ENCODE data around the gene ZNF483.
"Not testable (repeated sequence)": the region's sequence is repeated elsewhere in the genome, so short reads cannot be mapped to it uniquely, and the experiment has no call there.

The ZNF483 gene

DNA sequence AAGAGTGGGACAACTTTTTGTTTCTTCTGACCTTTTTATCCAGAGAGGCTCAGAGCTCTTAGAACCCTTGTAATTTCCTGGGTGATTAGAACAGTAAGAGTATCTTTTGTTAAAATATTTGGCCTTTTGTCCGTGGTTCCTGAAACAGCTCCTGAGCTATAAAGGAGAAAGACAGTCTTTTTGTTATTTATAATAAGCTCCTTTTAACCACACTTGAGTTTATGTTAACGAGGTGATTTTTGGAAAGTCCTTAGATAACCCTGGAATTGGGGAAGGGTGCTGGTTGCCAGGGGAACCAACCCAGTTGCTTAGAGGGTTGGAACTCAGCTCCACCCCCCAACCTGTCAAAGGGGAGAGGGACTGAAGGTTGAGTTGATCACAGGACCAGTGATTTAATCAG is 4.8 kb downstream of the ZNF483 start:
- Mint-ChIP-seq H3K36me3 (ENCODE audit: low read depth) (peaks cover 65% of the 10 kb centered on the region), H3K27ac (no peak overlapping the region), H3K27me3 (ENCODE audit: low read depth) (peaks cover 14% of the 10 kb centered on the region), H3K4me1 (peaks cover 9% of the 10 kb centered on the region), H3K4me3 (no peak overlapping the region), H3K9me3 (peaks cover 21% of the 10 kb centered on the region)
- TF ChIP-seq, protein P1, sequence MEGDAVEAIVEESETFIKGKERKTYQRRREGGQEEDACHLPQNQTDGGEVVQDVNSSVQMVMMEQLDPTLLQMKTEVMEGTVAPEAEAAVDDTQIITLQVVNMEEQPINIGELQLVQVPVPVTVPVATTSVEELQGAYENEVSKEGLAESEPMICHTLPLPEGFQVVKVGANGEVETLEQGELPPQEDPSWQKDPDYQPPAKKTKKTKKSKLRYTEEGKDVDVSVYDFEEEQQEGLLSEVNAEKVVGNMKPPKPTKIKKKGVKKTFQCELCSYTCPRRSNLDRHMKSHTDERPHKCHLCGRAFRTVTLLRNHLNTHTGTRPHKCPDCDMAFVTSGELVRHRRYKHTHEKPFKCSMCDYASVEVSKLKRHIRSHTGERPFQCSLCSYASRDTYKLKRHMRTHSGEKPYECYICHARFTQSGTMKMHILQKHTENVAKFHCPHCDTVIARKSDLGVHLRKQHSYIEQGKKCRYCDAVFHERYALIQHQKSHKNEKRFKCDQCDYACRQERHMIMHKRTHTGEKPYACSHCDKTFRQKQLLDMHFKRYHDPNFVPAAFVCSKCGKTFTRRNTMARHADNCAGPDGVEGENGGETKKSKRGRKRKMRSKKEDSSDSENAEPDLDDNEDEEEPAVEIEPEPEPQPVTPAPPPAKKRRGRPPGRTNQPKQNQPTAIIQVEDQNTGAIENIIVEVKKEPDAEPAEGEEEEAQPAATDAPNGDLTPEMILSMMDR (IDR thresholded peaks at IDR 0.05; ENCODE audit: unreplicated experiment in 3 of 3) = no peak

DNA sequence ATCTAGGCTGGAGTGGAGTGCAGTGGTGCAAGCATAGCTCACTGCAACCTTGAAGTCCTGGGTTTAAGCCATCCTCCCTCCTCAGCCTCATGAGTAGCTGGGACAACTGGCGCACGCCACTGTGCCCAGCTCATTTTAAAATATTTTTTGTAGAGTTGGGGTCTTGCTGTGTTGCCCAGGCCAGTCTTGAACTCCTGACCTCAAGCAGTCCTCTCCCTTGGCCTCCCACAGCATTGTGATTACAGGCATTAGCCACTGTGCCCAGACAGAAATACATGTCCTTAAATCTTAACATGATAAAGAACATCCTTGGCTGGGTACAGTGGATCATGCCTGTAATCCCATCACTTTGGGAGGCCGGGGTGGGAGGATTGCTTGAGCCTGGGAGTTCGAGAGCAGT is 6.7 kb downstream of the ZNF483 start:
- TF ChIP-seq, protein P1 (IDR thresholded peaks at IDR 0.05; ENCODE audit: unreplicated experiment in 3 of 3) = no peak

DNA sequence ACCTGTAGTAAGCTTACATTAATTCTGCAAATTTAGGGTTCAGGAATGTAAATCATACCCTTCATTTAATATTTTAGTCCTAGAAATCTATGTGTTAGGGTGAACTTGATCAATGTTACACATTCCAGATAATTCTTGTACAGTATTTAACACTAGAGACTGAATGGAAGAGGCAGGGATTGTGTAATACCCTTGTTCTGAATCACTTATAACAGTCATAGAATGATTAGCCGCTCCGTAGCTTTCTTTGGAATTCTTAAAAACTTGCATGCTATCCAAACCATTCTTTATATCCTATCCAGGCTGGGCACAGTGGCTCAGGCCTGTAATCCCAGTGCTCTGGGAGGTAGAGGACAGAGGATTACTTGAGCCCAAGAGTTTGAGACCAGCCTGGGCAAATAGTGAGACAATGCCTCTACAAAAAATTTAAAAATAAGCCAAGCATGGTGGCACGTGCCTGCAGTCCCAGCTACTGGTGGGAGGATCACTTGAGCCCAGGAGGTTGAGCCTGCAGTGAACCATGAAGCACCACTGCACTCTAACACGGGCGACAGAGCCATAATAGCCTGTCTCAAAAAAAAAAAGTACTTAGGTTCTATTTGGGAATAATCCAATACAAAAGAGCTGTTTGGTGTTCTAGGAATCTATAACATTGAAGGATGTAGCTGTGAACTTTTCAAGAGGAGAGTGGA is 8.3 kb downstream of the ZNF483 start:
- no peak overlapping the region for H3K27ac Mint-ChIP-seq
- no peaks in the 10 kb centered on the region for H3K27me3 Mint-ChIP-seq (ENCODE audit: low read depth)
- H3K4me3 Mint-ChIP-seq = no peak overlapping the region
- TF ChIP-seq, protein P1 (IDR thresholded peaks at IDR 0.05; ENCODE audit: unreplicated experiment in 3 of 3) = no peak
- H3K9me3 Mint-ChIP-seq = peaks cover 35% of the 10 kb centered on the region
- no peaks in the 10 kb centered on the region for H3K4me1 Mint-ChIP-seq
- H3K36me3 Mint-ChIP-seq (ENCODE audit: low read depth) = peaks cover 80% of the 10 kb centered on the region

More for the DNA sequence above, 6.7 kb downstream of the ZNF483 start:
- Mint-ChIP-seq H3K4me1 (no peaks in the 10 kb centered on the region), H3K27ac (no peak overlapping the region), H3K9me3 (peaks cover 30% of the 10 kb centered on the region), H3K36me3 (ENCODE audit: low read depth) (peaks cover 71% of the 10 kb centered on the region), H3K27me3 (ENCODE audit: low read depth) (no peaks in the 10 kb centered on the region), H3K4me3 (no peak overlapping the region)

DNA sequence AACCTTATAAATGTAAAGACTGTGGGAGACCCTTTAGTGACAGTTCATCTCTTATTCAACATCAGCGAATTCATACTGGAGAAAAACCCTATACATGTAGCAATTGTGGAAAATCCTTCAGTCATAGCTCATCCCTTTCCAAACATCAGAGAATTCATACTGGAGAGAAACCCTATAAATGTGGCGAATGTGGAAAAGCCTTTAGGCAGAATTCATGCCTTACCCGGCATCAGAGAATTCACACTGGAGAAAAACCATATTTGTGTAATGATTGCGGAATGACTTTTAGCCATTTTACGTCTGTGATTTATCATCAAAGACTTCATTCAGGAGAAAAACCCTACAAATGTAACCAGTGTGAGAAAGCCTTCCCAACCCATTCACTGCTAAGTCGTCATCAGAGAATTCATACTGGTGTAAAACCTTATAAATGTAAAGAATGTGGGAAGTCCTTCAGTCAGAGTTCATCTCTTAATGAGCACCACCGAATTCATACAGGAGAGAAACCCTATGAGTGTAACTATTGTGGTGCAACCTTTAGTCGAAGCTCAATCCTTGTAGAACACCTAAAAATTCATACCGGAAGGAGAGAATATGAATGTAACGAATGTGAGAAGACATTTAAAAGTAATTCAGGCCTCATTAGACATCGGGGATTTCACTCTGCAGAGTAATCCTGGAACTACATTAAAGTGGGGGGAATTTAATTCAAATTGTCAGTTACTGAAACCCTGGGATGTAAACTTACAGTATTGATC is 17.7 kb downstream of the ZNF483 start:
- no peaks in the 10 kb centered on the region for H3K4me1 Mint-ChIP-seq
- no peak overlapping the region for H3K4me3 Mint-ChIP-seq
- TF ChIP-seq, protein P1 (IDR thresholded peaks at IDR 0.05; ENCODE audit: unreplicated experiment in 3 of 3) = no peak
- H3K9me3 Mint-ChIP-seq = peaks cover 78% of the 10 kb centered on the region
- no peaks in the 10 kb centered on the region for H3K27me3 Mint-ChIP-seq (ENCODE audit: low read depth)
- H3K27ac Mint-ChIP-seq = no peak overlapping the region
- H3K36me3 Mint-ChIP-seq (ENCODE audit: low read depth) = peaks cover 96% of the 10 kb centered on the region

DNA sequence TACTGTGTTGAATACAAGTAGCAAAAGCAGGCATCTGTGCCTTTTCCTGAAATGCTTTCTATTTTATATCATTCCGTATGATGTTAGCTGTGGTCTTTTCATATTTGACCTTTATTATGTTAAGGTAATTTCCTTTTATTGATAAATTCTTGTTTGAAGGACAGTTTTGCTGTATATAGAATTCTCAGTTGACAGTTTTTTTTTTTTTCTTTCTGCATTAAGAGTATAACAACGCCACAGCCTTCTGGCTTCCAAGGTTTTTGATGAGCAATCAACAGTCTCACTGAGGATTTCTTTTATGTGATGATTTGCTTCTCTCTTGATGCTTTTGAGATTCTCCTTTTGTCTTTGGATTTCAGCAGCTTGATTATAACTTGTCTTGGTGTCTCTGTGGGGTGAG is 23.6 kb downstream of the ZNF483 start:
- TF ChIP-seq, protein P1 (IDR thresholded peaks at IDR 0.05; ENCODE audit: unreplicated experiment in 3 of 3) = no peak
- Mint-ChIP-seq H3K27ac (no peak overlapping the region), H3K36me3 (ENCODE audit: low read depth) (peaks cover 92% of the 10 kb centered on the region), H3K4me1 (no peaks in the 10 kb centered on the region), H3K27me3 (ENCODE audit: low read depth) (no peaks in the 10 kb centered on the region), H3K4me3 (no peak overlapping the region), H3K9me3 (peaks cover 69% of the 10 kb centered on the region)

DNA sequence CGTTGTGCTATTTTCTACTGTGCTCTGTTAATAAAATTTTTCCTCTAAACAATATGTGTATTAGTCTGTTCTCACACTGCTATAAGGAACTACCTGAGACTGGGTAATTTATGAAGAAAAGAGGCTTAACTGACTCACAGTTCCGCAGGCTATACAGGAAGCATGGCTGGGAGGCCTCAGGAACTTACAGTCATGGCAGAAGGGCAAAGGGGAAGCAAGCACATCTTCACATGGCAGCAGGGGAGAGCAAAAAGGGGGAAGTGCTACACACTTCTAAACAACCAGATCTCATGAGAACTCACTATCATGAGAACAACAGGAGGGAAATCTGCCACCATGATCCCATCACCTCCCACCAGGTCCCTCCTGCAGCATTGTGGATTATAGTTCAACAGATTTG is 30.4 kb downstream of the ZNF483 start:
- peaks cover 81% of the 10 kb centered on the region for H3K36me3 Mint-ChIP-seq (ENCODE audit: low read depth)
- not testable (repeated sequence) for H3K27me3 Mint-ChIP-seq (ENCODE audit: low read depth); H3K4me1 Mint-ChIP-seq; H3K4me3 Mint-ChIP-seq; H3K27ac Mint-ChIP-seq
- H3K9me3 Mint-ChIP-seq = peaks cover 59% of the 10 kb centered on the region

Data from nephron (organoid).